Neuron (in vitro differentiated cells): ENCODE data around the gene NME7.

ENCODE experiments used
- H2AFZ ChIP-seq: one replicate; pipeline ENCODE4 v1.6.1; 2013; ENCODE audit warnings: low read depth, mild to moderate bottlenecking, inconsistent platforms, low read length, moderate library complexity
- H3K27me3 ChIP-seq: one replicate; pipeline ENCODE4 v1.6.1; 2013; ENCODE audit warnings: low read length; ENCODE audit not compliant: insufficient read depth
- H3K36me3 ChIP-seq: one replicate; pipeline ENCODE4 v1.6.1; 2013; ENCODE audit warnings: low read length; ENCODE audit not compliant: insufficient read depth
- H3K4me1 ChIP-seq: one replicate; pipeline ENCODE4 v1.6.1; 2013; ENCODE audit warnings: low read length; ENCODE audit not compliant: insufficient read depth
- H3K4me3 ChIP-seq: 2 replicates; pipeline ENCODE4 v1.5.1; 2013; ENCODE audit warnings: mild to moderate bottlenecking, low read length, moderate library complexity
- H3K9me3 ChIP-seq: one replicate; pipeline ENCODE4 v1.6.1; 2013; ENCODE audit warnings: low read length

Gene NME7

GRCh38 chr1:169117014-169117413 lies 250.6 kb downstream of the NME7 start:
- H3K36me3 ChIP-seq = peaks cover 42% of the 10 kb centered on the region
- H3K4me1 ChIP-seq = peaks cover 7% of the 10 kb centered on the region

GRCh38 chr1:169115891-169116585 lies 251.6 kb downstream of the NME7 start:
- Histone ChIP-seq H3K4me3 (no peak overlapping the region), H3K9me3 (no peaks in the 10 kb centered on the region), H3K27me3 (no peaks in the 10 kb centered on the region), H3K4me1 (peaks cover 7% of the 10 kb centered on the region), H3K36me3 (peaks cover 47% of the 10 kb centered on the region), H2AFZ (no peak overlapping the region)

More at GRCh38 chr1:169117014-169117413, 250.6 kb downstream of the NME7 start:
- no peak overlapping the region for H3K4me3 ChIP-seq
- H2AFZ ChIP-seq = no peak overlapping the region
- no peaks in the 10 kb centered on the region for H3K27me3 ChIP-seq
- no peaks in the 10 kb centered on the region for H3K9me3 ChIP-seq

- Histone ChIP-seq H2AFZ (no peak overlapping the region), H3K27me3 (no peaks in the 10 kb centered on the region), H3K4me1 (peaks cover 28% of the 10 kb centered on the region), H3K36me3 (peaks cover 47% of the 10 kb centered on the region), H3K9me3 (no peaks in the 10 kb centered on the region), H3K4me3 (no peak overlapping the region)
These were observed 253.9 kb downstream of the NME7 start for GRCh38 chr1:169113613-169114119.

- peaks cover 40% of the 10 kb centered on the region for H3K36me3 ChIP-seq
- H2AFZ ChIP-seq = no peak overlapping the region
- H3K4me1 ChIP-seq = peaks cover 40% of the 10 kb centered on the region
- H3K9me3 ChIP-seq = no peaks in the 10 kb centered on the region
- H3K4me3 ChIP-seq = no peak overlapping the region
- H3K27me3 ChIP-seq = no peaks in the 10 kb centered on the region
These were observed 255.4 kb downstream of the NME7 start for GRCh38 chr1:169112241-169112640.

- H3K4me3 ChIP-seq = no peak overlapping the region
- peaks cover 40% of the 10 kb centered on the region for H3K4me1 ChIP-seq
- H3K36me3 ChIP-seq = peaks cover 34% of the 10 kb centered on the region
- no peak overlapping the region for H2AFZ ChIP-seq
- H3K9me3 ChIP-seq = no peaks in the 10 kb centered on the region
- no peaks in the 10 kb centered on the region for H3K27me3 ChIP-seq
These were observed 256.1 kb downstream of the NME7 start for GRCh38 chr1:169111472-169111871.

GRCh38 chr1:169110689-169111447 lies 256.7 kb downstream of the NME7 start:
- peaks cover 36% of the 10 kb centered on the region for H3K4me1 ChIP-seq
- H2AFZ ChIP-seq = no peak overlapping the region

GRCh38 chr1:169110236-169110635 lies 257.4 kb downstream of the NME7 start:
- Histone ChIP-seq H3K4me3 (no peak overlapping the region), H3K4me1 (peaks cover 37% of the 10 kb centered on the region), H3K9me3 (no peaks in the 10 kb centered on the region), H3K36me3 (peaks cover 28% of the 10 kb centered on the region), H3K27me3 (no peaks in the 10 kb centered on the region), H2AFZ (no peak overlapping the region)

More at GRCh38 chr1:169110689-169111447, 256.7 kb downstream of the NME7 start:
- no peaks in the 10 kb centered on the region for H3K9me3 ChIP-seq
- H3K27me3 ChIP-seq = no peaks in the 10 kb centered on the region
- peaks cover 29% of the 10 kb centered on the region for H3K36me3 ChIP-seq
- no peak overlapping the region for H3K4me3 ChIP-seq

GRCh38 chr1:169109561-169110134 lies 257.9 kb downstream of the NME7 start:
- Histone ChIP-seq H3K27me3 (no peaks in the 10 kb centered on the region), H3K4me1 (peaks cover 40% of the 10 kb centered on the region), H3K4me3 (no peak overlapping the region), H2AFZ (no peak overlapping the region), H3K9me3 (no peaks in the 10 kb centered on the region), H3K36me3 (peaks cover 28% of the 10 kb centered on the region)

GRCh38 chr1:169108863-169109560 lies 258.6 kb downstream of the NME7 start:
- H3K4me1 ChIP-seq = peaks cover 40% of the 10 kb centered on the region
- H3K4me3 ChIP-seq = peak overlapping the region; percentile 62
- H3K9me3 ChIP-seq = no peaks in the 10 kb centered on the region
- H3K36me3 ChIP-seq = peaks cover 24% of the 10 kb centered on the region
- H2AFZ ChIP-seq = no peak overlapping the region
- no peaks in the 10 kb centered on the region for H3K27me3 ChIP-seq

GRCh38 chr1:169108223-169108622 lies 259.4 kb downstream of the NME7 start:
- Histone ChIP-seq H3K27me3 (no peaks in the 10 kb centered on the region), H3K4me1 (peaks cover 40% of the 10 kb centered on the region), H3K4me3 (peak overlapping the region; percentile 62), H2AFZ (no peak overlapping the region), H3K36me3 (peaks cover 17% of the 10 kb centered on the region), H3K9me3 (no peaks in the 10 kb centered on the region)

- no peak overlapping the region for H2AFZ ChIP-seq
- H3K27me3 ChIP-seq = no peaks in the 10 kb centered on the region
- H3K4me1 ChIP-seq = peaks cover 45% of the 10 kb centered on the region
- peaks cover 16% of the 10 kb centered on the region for H3K36me3 ChIP-seq
- no peaks in the 10 kb centered on the region for H3K9me3 ChIP-seq
- H3K4me3 ChIP-seq = peak overlapping the region; percentile 62
These were observed 259.9 kb downstream of the NME7 start for GRCh38 chr1:169107603-169108208.

- H3K27me3 ChIP-seq = no peaks in the 10 kb centered on the region
- H3K9me3 ChIP-seq = no peaks in the 10 kb centered on the region
- peaks cover 51% of the 10 kb centered on the region for H3K4me1 ChIP-seq
- peak overlapping the region; percentile 62 for H3K4me3 ChIP-seq
- H3K36me3 ChIP-seq = peaks cover 10% of the 10 kb centered on the region
- no peak overlapping the region for H2AFZ ChIP-seq
These were observed 260.5 kb downstream of the NME7 start for GRCh38 chr1:169106921-169107602.
